ENCODE measurements around the gene S100A14. TPM values are rescaled to one million over a fixed set of nuclear protein-coding genes. Genes with fewer than 3 reads are reported as not detected.

The S100A14 gene
- total and polyA plus RNA-seq, 9 of the 15 experiments (the other 6 are each of a cell fraction or from before 2014, with no cell fraction given), result 0.10 to 0.64 (median 0.24) TPM; not detected in 3

- no peaks in the 10 kb centered on the region for H3K27me3 ChIP-seq (ENCODE audit: control insufficient read depth in 2 of 2, insufficient read depth in 2 of 2, low read length in 2 of 2)
- H3K27ac ChIP-seq (ENCODE audit: extremely low read depth, low read depth, low read length), result no peak overlapping the region
- POLR2A ChIA-PET, result interaction anchor here (0.8 to 14.7 kb wide), 6 partner anchors 8 to 18 kb away, joined by 3 to 205 read pairs (median 4); partner anchors contain the start of genes CHTOP and SNAPIN
- TF ChIP-seq EWSR1 (IDR thresholded peaks at IDR 0.05; ENCODE audit: borderline replicate concordance, low read depth, partially characterized antibody), result peak; percentile 25
- TF ChIP-seq GMEB1 (CRISPR knock-in tag; IDR thresholded peaks at IDR 0.05), result no peak
- no peak for TF ChIP-seq TSHZ1 (CRISPR knock-in tag; IDR thresholded peaks at IDR 0.05)
- TF ChIP-seq TRIM24 (IDR thresholded peaks at IDR 0.05), result no peak
- DNase-seq (ENCODE audit: extremely low read depth in 1 of 4, low spot score in 3 of 4) (no peak), FAIRE-seq (peak; percentile 40), ATAC-seq (peak; percentile 32)
- CTCF ChIA-PET (ENCODE audit: low intra/inter-chr PET ratio), result no interaction called here
- no peaks in the 10 kb centered on the region for H3K79me2 ChIP-seq (ENCODE audit: control insufficient read depth, insufficient read depth, low read length)
- 80% methylated on average over 4 of the region's 5 CpGs for WGBS (ENCODE audit: insufficient coverage, low coverage, missing lambda C conversion rate)
- no peak overlapping the region for H3K4me3 ChIP-seq
- H2AFZ ChIP-seq (ENCODE audit: low read depth, low read length), result no peak overlapping the region
- peaks cover 14% of the 10 kb centered on the region in 2 experiments for H3K4me1 ChIP-seq (replicated peaks in 1 of 2; ENCODE audit: control insufficient read depth in 2 of 2, insufficient read depth in 2 of 2, low read length in 2 of 2)
- no peaks in the 10 kb centered on the region for H3K9me3 ChIP-seq (replicated peaks; ENCODE audit: control insufficient read depth, insufficient read depth, low read depth, low read length)
- intact Hi-C loops (cut with micrococcal nuclease), result no loop called here
- no peaks in the 10 kb centered on the region for H3K9me1 ChIP-seq (ENCODE audit: control insufficient read depth, insufficient read depth, low read length)
- TSS peak; percentile 1 for BruUV-seq (replicated peaks)
- no peak overlapping the region for H3K9ac ChIP-seq (ENCODE audit: insufficient read depth in 1 of 2, low read depth in 2 of 2, low read length in 2 of 2)
- in situ Hi-C loops (cut with MboI), result no loop called here
- H3K4me2 ChIP-seq (ENCODE audit: insufficient read depth, low read length), result no peak overlapping the region
- H4K20me1 ChIP-seq (replicated peaks; ENCODE audit: control insufficient read depth, insufficient read depth, low read length), result no peaks in the 10 kb centered on the region
- H3K36me3 ChIP-seq (ENCODE audit: control insufficient read depth, insufficient read depth, low read length), result peaks cover 54% of the 10 kb centered on the region
Measured at GRCh38 chr1:153646672-153647345, 30.7 kb upstream of the S100A14 start.

Data from K562 (cell line).